HUES64 (cell line): Measurements from ENCODE around the gene TANGO6.

ENCODE experiments used
- H3K27ac ChIP-seq: 2 replicates; pipeline ENCODE4 v1.7.0; 2013; ENCODE audit warnings: low read depth, low read length, inconsistent platforms
- H3K27me3 ChIP-seq: 2 replicates; pipeline ENCODE4 v1.6.1; 2013; ENCODE audit warnings: mild to moderate bottlenecking, low read length; ENCODE audit not compliant: insufficient read depth
- H3K36me3 ChIP-seq: 2 replicates; pipeline ENCODE4 v1.6.1; 2013; ENCODE audit warnings: mild to moderate bottlenecking, low read length; ENCODE audit not compliant: insufficient read depth
- H3K4me1 ChIP-seq: 2 replicates; pipeline ENCODE4 v1.6.1; 2013; ENCODE audit warnings: mild to moderate bottlenecking, low read length, moderate library complexity; ENCODE audit not compliant: insufficient read depth
- H3K4me3 ChIP-seq: 2 replicates; pipeline ENCODE4 v1.5.1; 2013; ENCODE audit warnings: mild to moderate bottlenecking, low read length, moderate library complexity
- H3K9ac ChIP-seq: 2 replicates; pipeline ENCODE4 v1.6.1; 2013; ENCODE audit warnings: mild to moderate bottlenecking, low read depth, low read length
- H3K9me3 ChIP-seq: 2 replicates; pipeline ENCODE4 v1.6.1; 2013; ENCODE audit warnings: low read depth, low read length; ENCODE audit not compliant: insufficient read depth
- WGBS: fragments of 150-250, 120-280 bp; methylation state at CpG from one replicate; pipeline ENCODE4 v1.1.7; 2013; ENCODE audit warnings: missing lambda C conversion rate; 5-methylcytosine and 5-hydroxymethylcytosine counted together

TANGO6 gene

GRCh38 chr16:68866933-68867332, 23.6 kb downstream of the TANGO6 start:
- WGBS, result 95% methylated on average over 6 of the region's 6 CpGs

GRCh38 chr16:68869492-68870088, 26.3 kb downstream of the TANGO6 start:
- Histone ChIP-seq H3K36me3 (peaks cover 11% of the 10 kb centered on the region; the same call in 1 of the 2 replicates), H3K9ac (no peak overlapping the region), H3K9me3 (no peaks in the 10 kb centered on the region), H3K4me1 (peaks cover 13% of the 10 kb centered on the region), H3K27ac (no peak overlapping the region), H3K27me3 (no peaks in the 10 kb centered on the region), H3K4me3 (no peak overlapping the region)
- 76% methylated on average over 4 of the region's 4 CpGs for WGBS

More at GRCh38 chr16:68866933-68867332, 23.6 kb downstream of the TANGO6 start:
- H3K9me3 ChIP-seq, result no peaks in the 10 kb centered on the region
- no peak overlapping the region for H3K27ac ChIP-seq
- peaks cover 13% of the 10 kb centered on the region for H3K4me1 ChIP-seq
- H3K9ac ChIP-seq, result no peak overlapping the region
- no peak overlapping the region for H3K4me3 ChIP-seq
- H3K36me3 ChIP-seq, result peaks cover 13% of the 10 kb centered on the region
- no peaks in the 10 kb centered on the region for H3K27me3 ChIP-seq

GRCh38 chr16:68873635-68874471, 30.5 kb downstream of the TANGO6 start:
- Histone ChIP-seq H3K36me3 (peaks cover 26% of the 10 kb centered on the region), H3K4me1 (peaks cover 11% of the 10 kb centered on the region), H3K4me3 (no peak overlapping the region), H3K27ac (no peak overlapping the region), H3K9ac (no peak overlapping the region), H3K27me3 (no peaks in the 10 kb centered on the region), H3K9me3 (no peaks in the 10 kb centered on the region)
- WGBS, result 93% methylated on average over 7 of the region's 7 CpGs

- Histone ChIP-seq H3K27me3 (no peaks in the 10 kb centered on the region), H3K9me3 (no peaks in the 10 kb centered on the region), H3K36me3 (peaks cover 34% of the 10 kb centered on the region), H3K27ac (no peak overlapping the region), H3K4me1 (no peaks in the 10 kb centered on the region), H3K4me3 (no peak overlapping the region), H3K9ac (no peak overlapping the region)
- no CpG with 5 or more reads among the region's 4 CpGs for WGBS
These were observed 32.5 kb downstream of the TANGO6 start for GRCh38 chr16:68875871-68876270.

- peaks cover 21% of the 10 kb centered on the region for H3K36me3 ChIP-seq
- H3K4me1 ChIP-seq, result peaks cover 6% of the 10 kb centered on the region; the same call in 1 of the 2 replicates
- WGBS, result over 99% methylated on average over 5 of the region's 6 CpGs
- H3K9me3 ChIP-seq, result no peaks in the 10 kb centered on the region
- no peak overlapping the region for H3K27ac ChIP-seq
- no peak overlapping the region for H3K9ac ChIP-seq
- H3K27me3 ChIP-seq, result no peaks in the 10 kb centered on the region
- no peak overlapping the region for H3K4me3 ChIP-seq
These were observed 40.4 kb downstream of the TANGO6 start for GRCh38 chr16:68883685-68884084.

GRCh38 chr16:68884401-68884800, 41.1 kb downstream of the TANGO6 start:
- peaks cover 20% of the 10 kb centered on the region for H3K36me3 ChIP-seq
- WGBS, result 100% methylated on average over 1 of the region's 1 CpG

GRCh38 chr16:68884861-68885720, 41.8 kb downstream of the TANGO6 start:
- Histone ChIP-seq H3K4me3 (no peak overlapping the region), H3K27me3 (no peaks in the 10 kb centered on the region), H3K27ac (no peak overlapping the region), H3K36me3 (peaks cover 18% of the 10 kb centered on the region), H3K9me3 (no peaks in the 10 kb centered on the region), H3K9ac (no peak overlapping the region), H3K4me1 (peaks cover 6% of the 10 kb centered on the region; the same call in 1 of the 2 replicates)
- WGBS, result 91% methylated on average over 6 of the region's 7 CpGs

More at GRCh38 chr16:68884401-68884800, 41.1 kb downstream of the TANGO6 start:
- no peak overlapping the region for H3K4me3 ChIP-seq
- H3K27me3 ChIP-seq, result no peaks in the 10 kb centered on the region
- no peak overlapping the region for H3K9ac ChIP-seq
- H3K4me1 ChIP-seq, result peaks cover 6% of the 10 kb centered on the region; the same call in 1 of the 2 replicates
- no peaks in the 10 kb centered on the region for H3K9me3 ChIP-seq
- no peak overlapping the region for H3K27ac ChIP-seq

- Histone ChIP-seq H3K9ac (no peak overlapping the region), H3K27me3 (no peaks in the 10 kb centered on the region), H3K36me3 (0 out of 2 replicates have a peak, but pooled peaks cover 5% of the 10 kb centered on the region), H3K9me3 (no peaks in the 10 kb centered on the region), H3K4me1 (peaks cover 6% of the 10 kb centered on the region; the same call in 1 of the 2 replicates), H3K4me3 (no peak overlapping the region), H3K27ac (no peak overlapping the region)
- 89% methylated on average over 1 of the region's 1 CpG for WGBS
These were observed 43.8 kb downstream of the TANGO6 start for GRCh38 chr16:68887107-68887506.

- 87% methylated on average over 3 of the region's 3 CpGs for WGBS
- H3K9me3 ChIP-seq, result no peaks in the 10 kb centered on the region
These were observed 46.3 kb downstream of the TANGO6 start for GRCh38 chr16:68889508-68890150.

GRCh38 chr16:68892214-68892613, 48.9 kb downstream of the TANGO6 start:
- 77% methylated on average over 7 of the region's 8 CpGs for WGBS
- Histone ChIP-seq H3K9ac (no peak overlapping the region), H3K27ac (no peak overlapping the region), H3K9me3 (no peaks in the 10 kb centered on the region), H3K36me3 (no peaks in the 10 kb centered on the region), H3K4me1 (no peaks in the 10 kb centered on the region), H3K27me3 (no peaks in the 10 kb centered on the region), H3K4me3 (no peak overlapping the region)

More at GRCh38 chr16:68889508-68890150, 46.3 kb downstream of the TANGO6 start:
- Histone ChIP-seq H3K4me3 (no peak overlapping the region), H3K27ac (no peak overlapping the region), H3K36me3 (no peaks in the 10 kb centered on the region), H3K27me3 (no peaks in the 10 kb centered on the region), H3K4me1 (peaks cover 4% of the 10 kb centered on the region; the same call in 1 of the 2 replicates), H3K9ac (no peak overlapping the region)
